Measurements from ENCODE around the gene ATG2B.

GRCh38 chr14:96229315-96229714 is 133.8 kb downstream of the ATG2B start:
- TF ChIP-seq CTCF (IDR thresholded peaks at IDR 0.05) (no peak), POLR2A (IDR thresholded peaks at IDR 0.05) (no peak)
